Uterus (tissue), 2 donors: Measurements from ENCODE around the gene TP53BP1.

Experiments
- CTCF ChIP-seq, 4 experiments: fragments of 200-600 bp in 2 of 4; fragments of 450-650 bp in 2 of 4; sonication (generic) in 2 of 4; IDR thresholded peaks; one replicate each; pipeline ENCODE4 v1.5.1; 2016 to 2019; ENCODE audit warnings: antibody characterized with exemption in 4 of 4, mild to moderate bottlenecking in 2 of 4, moderate library complexity in 1 of 4
- POLR2A ChIP-seq, 2 donors: fragments of 450-650 bp; IDR thresholded peaks; one replicate each; pipeline ENCODE4 v1.6.1; 2016; ENCODE audit warnings: antibody characterized with exemption in 2 of 2, mild to moderate bottlenecking in 1 of 2, moderate library complexity in 1 of 2

GRCh38 chr15:43414196-43414595, 78.8 kb downstream of the TP53BP1 start:
- TF ChIP-seq CTCF (IDR thresholded peaks at IDR 0.05) (no peak), POLR2A (IDR thresholded peaks at IDR 0.05) (no peak)
